SK-N-SH (cell line): ENCODE data around the gene AKAP10. TPM values are rescaled to one million over a fixed set of nuclear protein-coding genes. Genes with fewer than 3 reads are reported as not detected.
A peak's percentile ranks its signal among the peaks of the same experiment; 100 is the strongest.

Experiments
- CTCF ChIA-PET: fragments of 300-600, 350-600 bp; formaldehyde crosslinking; extraction: SDS; loops from one replicate; lab custom pipeline; 2021; lab: Yijun Ruan, JAX
- POLR2A ChIA-PET: fragments of 350-600 bp; sonication (Branson Sonifier 250); formaldehyde crosslinking; extraction: SDS; loops from one replicate; lab custom pipeline; 2020; ENCODE audit warnings: antibody characterized with exemption, inconsistent platforms; lab: Yijun Ruan, JAX
- DNase-seq: peaks from one replicate; pipeline ENCODE4 v3.0.0; 2012
- H2AFZ ChIP-seq: fragments of 200-600 bp; sonication (generic); 2 replicates; pipeline ENCODE4 v1.8.1; 2016; ENCODE audit warnings: antibody characterized with exemption, mild to moderate bottlenecking, low read depth
- H3F3A ChIP-seq: fragments of 200-600 bp; sonication (generic); replicated peaks from 2 replicates; pipeline ENCODE3; 2016; ENCODE audit warnings: antibody characterized with exemption, mild to moderate bottlenecking; ENCODE audit not compliant: insufficient read depth
- H3K27ac ChIP-seq, 2 experiments: fragments of 200-500 bp in 1 of 2; fragments of 200-600 bp in 1 of 2; sonication (Bioruptor generic) in 1 of 2; sonication (generic), shearing (Covaris generic) in 1 of 2; 2 replicates each; pipeline versions ENCODE4 v1.5.1 to v1.6.1; 2014 to 2016; ENCODE audit warnings: low read depth in 2 of 2, inconsistent platforms in 1 of 2, low read length in 1 of 2, mild to moderate bottlenecking in 1 of 2, mixed read lengths in 1 of 2
- H3K27me3 ChIP-seq: fragments of 200-600 bp; sonication (generic), shearing (Covaris generic); 2 replicates; pipeline ENCODE4 v1.6.1; 2016; ENCODE audit warnings: mixed run types; ENCODE audit not compliant: insufficient read depth
- H3K36me3 ChIP-seq, 2 experiments: fragments of 200-500 bp in 1 of 2; fragments of 200-600 bp in 1 of 2; sonication (Bioruptor generic) in 1 of 2; sonication (generic) in 1 of 2; replicated peaks in 1 of 2; 2 replicates each; pipeline versions ENCODE3 to v1.5.1; 2014 to 2016; ENCODE audit warnings: low read length in 1 of 2, mild to moderate bottlenecking in 1 of 2; ENCODE audit not compliant: insufficient read depth in 2 of 2, control insufficient read depth in 1 of 2
- H3K4me1 ChIP-seq, 2 experiments: fragments of 200-500 bp in 1 of 2; fragments of 200-600 bp in 1 of 2; sonication (Bioruptor generic) in 1 of 2; sonication (generic), shearing (Covaris generic) in 1 of 2; 2 replicates each; pipeline versions ENCODE4 v1.5.1 to v1.6.1; 2014 to 2016; ENCODE audit warnings: low read depth in 1 of 2, low read length in 1 of 2, mixed run types in 1 of 2; ENCODE audit not compliant: insufficient read depth in 2 of 2, control insufficient read depth in 1 of 2
- H3K4me2 ChIP-seq: fragments of 200-600 bp; sonication (generic), shearing (Covaris generic); 2 replicates; pipeline ENCODE4 v1.6.1; 2017; ENCODE audit warnings: mixed run types
- H3K4me3 ChIP-seq, 2 experiments: fragments of 200-500 bp in 1 of 2; fragments of 200-600 bp in 1 of 2; sonication (Bioruptor generic) in 1 of 2; sonication (generic), shearing (Covaris generic) in 1 of 2; 2 replicates each; pipeline versions ENCODE4 v1.5.1 to v1.8.1; 2014 to 2016; ENCODE audit warnings: low read depth in 2 of 2, inconsistent platforms in 1 of 2, low read length in 1 of 2, mild to moderate bottlenecking in 1 of 2, mixed read lengths in 1 of 2, moderate library complexity in 1 of 2
- H3K79me2 ChIP-seq: fragments of 200-600 bp; sonication (generic); 2 replicates; pipeline ENCODE4 v1.8.1; 2017; ENCODE audit warnings: mild to moderate bottlenecking; ENCODE audit not compliant: insufficient read depth
- H3K9ac ChIP-seq: fragments of 200-600 bp; sonication (generic); 2 replicates; pipeline ENCODE4 v1.6.1; 2017; ENCODE audit warnings: mixed run types
- H3K9me2 ChIP-seq: fragments of 200-600 bp; sonication (generic); 2 replicates; pipeline ENCODE4 v1.6.1; 2017; ENCODE audit warnings: mixed run types
- H3K9me3 ChIP-seq: fragments of 200-600 bp; sonication (generic); 2 replicates; pipeline ENCODE4 v1.6.1; 2017; ENCODE audit warnings: mixed run types, mild to moderate bottlenecking, moderate library complexity
- H4K20me1 ChIP-seq: fragments of 200-600 bp; sonication (generic); 2 replicates; pipeline ENCODE4 v1.6.1; 2017; ENCODE audit warnings: mild to moderate bottlenecking, mixed run types; ENCODE audit not compliant: insufficient read depth
- FOXM1 ChIP-seq: IDR thresholded peaks from 2 replicates; pipeline ENCODE4 v1.4.0; 2012; ENCODE audit warnings: low read depth, mild to moderate bottlenecking
- GABPA ChIP-seq: IDR thresholded peaks from 2 replicates; pipeline ENCODE4 v1.4.0; 2012; ENCODE audit warnings: low read depth, mild to moderate bottlenecking
- IRF3 ChIP-seq: fragments of 150-350 bp; IDR thresholded peaks from 2 replicates; pipeline ENCODE4 v1.6.1; 2016; ENCODE audit warnings: mild to moderate bottlenecking, low read depth, low read length
- MAX ChIP-seq: IDR thresholded peaks from 2 replicates; pipeline ENCODE4 v1.4.0; 2012; ENCODE audit warnings: low read depth
- MXI1 ChIP-seq: IDR thresholded peaks from 2 replicates; pipeline ENCODE4 v1.6.1; 2012; ENCODE audit warnings: mild to moderate bottlenecking, low read depth, low read length, improper control_type of control experiment
- NFIC ChIP-seq: IDR thresholded peaks from 2 replicates; pipeline ENCODE4 v1.4.0; 2012; ENCODE audit warnings: borderline replicate concordance
- NRF1 ChIP-seq: IDR thresholded peaks from 2 replicates; pipeline ENCODE4 v1.6.1; 2012; ENCODE audit warnings: low read depth, mild to moderate bottlenecking, low read length
- PBX3 ChIP-seq: IDR thresholded peaks from 2 replicates; pipeline ENCODE4; 2012
- POLR2AphosphoS5 ChIP-seq: IDR thresholded peaks from 2 replicates; pipeline ENCODE4 v1.6.1; 2012; ENCODE audit warnings: low read depth, low read length
- RAD21 ChIP-seq: IDR thresholded peaks from 2 replicates; pipeline ENCODE4 v1.6.1; 2012; ENCODE audit warnings: mild to moderate bottlenecking, low read length
- REST ChIP-seq: IDR thresholded peaks from 2 replicates; pipeline ENCODE4 v1.6.1; 2012; ENCODE audit warnings: mild to moderate bottlenecking, low read depth, low read length, moderate library complexity
- RFX5 ChIP-seq: IDR thresholded peaks from 2 replicates; pipeline ENCODE4 v1.6.1; 2012; ENCODE audit warnings: mild to moderate bottlenecking, improper control_type of control experiment, low read length
- RXRA ChIP-seq: IDR thresholded peaks from 2 replicates; pipeline ENCODE4 v1.4.0; 2012; ENCODE audit warnings: low read depth, mild to moderate bottlenecking, borderline replicate concordance
- TCF12 ChIP-seq: IDR thresholded peaks from 2 replicates; pipeline ENCODE4 v1.4.0; 2012
- TEAD4 ChIP-seq: IDR thresholded peaks from 2 replicates; pipeline ENCODE4 v1.4.0; 2012; ENCODE audit warnings: mild to moderate bottlenecking, borderline replicate concordance; ENCODE audit not compliant: insufficient read depth
- USF1 ChIP-seq: IDR thresholded peaks from 2 replicates; pipeline ENCODE4 v1.4.0; 2012; ENCODE audit warnings: low read depth, borderline replicate concordance
- ZBTB33 ChIP-seq: IDR thresholded peaks from 2 replicates; pipeline ENCODE4 v1.4.0; 2012; ENCODE audit warnings: low read depth, borderline replicate concordance
- WGBS: methylation state at CpG from one replicate; pipeline ENCODE4 v1.1.6; 2017; ENCODE audit warnings: low lambda C conversion rate; 5-methylcytosine and 5-hydroxymethylcytosine counted together
- polyA plus RNA-seq, 3 experiments: library from polyadenylated mRNA; depleted of rRNA; stranded (reverse); fragments of >200 nt; gene quantifications; 2 replicates each; pipeline ENCODE4 v1.2.3, GENCODE V29; 2012

The AKAP10 gene
- polyA plus RNA-seq, 1 of the 3 experiments (the other 2 are of a cell fraction), result 12.7 TPM

- Histone ChIP-seq H3K4me1 (peaks cover 8 to 28% of the 10 kb centered on the region in 2 experiments), H3K27me3 (no peaks in the 10 kb centered on the region), H3K27ac (no peak overlapping the region), H3K36me3 (peaks cover 41 to 47% of the 10 kb centered on the region in 2 experiments), H3K4me2 (no peak overlapping the region), H3K79me2 (peaks cover 71% of the 10 kb centered on the region), H3K9me2 (no peaks in the 10 kb centered on the region), H2AFZ (no peak overlapping the region), H3K9me3 (no peaks in the 10 kb centered on the region), H3F3A (peaks cover 6% of the 10 kb centered on the region), H3K9ac (no peak overlapping the region), H4K20me1 (peaks cover 20% of the 10 kb centered on the region)
- 93% methylated on average over 5 of the region's 5 CpGs for WGBS
- DNase-seq, result no peak
- TF ChIP-seq NFIC, result no peak
- no peak for TF ChIP-seq GABPA
- TF ChIP-seq FOXM1, result no peak
- TF ChIP-seq NRF1, result no peak
- TF ChIP-seq, all 33 proteins: peak for 0
- H3K4me3 ChIP-seq, result no peak overlapping the region
- CTCF ChIA-PET, result interaction anchor here (0.5 kb wide), 1 partner anchor 139 kb away, joined by 3 read pairs; no protein-coding TSS in a partner anchor
- POLR2A ChIA-PET, result interaction anchor here (1.1 kb wide), 1 partner anchor 18 kb away, joined by 3 read pairs; no protein-coding TSS in a partner anchor
Measured at GRCh38 chr17:19943026-19943425, 34.6 kb downstream of the AKAP10 start.

- Histone ChIP-seq H3K79me2 (peaks cover 58% of the 10 kb centered on the region), H3K27me3 (no peaks in the 10 kb centered on the region), H3K27ac (peak overlapping the region; percentile 61 to 76; a peak in 3 of 4 replicates), H3K9me2 (no peaks in the 10 kb centered on the region), H3K36me3 (peaks cover 37 to 48% of the 10 kb centered on the region in 2 experiments), H2AFZ (no peak overlapping the region), H3K4me3 (no peak overlapping the region), H4K20me1 (peaks cover 18% of the 10 kb centered on the region), H3K9me3 (no peaks in the 10 kb centered on the region), H3F3A (peaks cover 6% of the 10 kb centered on the region), H3K4me2 (peak overlapping the region; percentile 31), H3K9ac (no peak overlapping the region), H3K4me1 (peaks cover 8 to 28% of the 10 kb centered on the region in 2 experiments)
- WGBS, result 25% methylated on average over 4 of the region's 4 CpGs
- DNase-seq, result no peak
- ChIA-PET POLR2A (no interaction called here), CTCF (no interaction called here)
- TF ChIP-seq RAD21 (no peak), REST (no peak), USF1 (no peak), ZBTB33 (no peak), IRF3 (no peak), MXI1 (no peak), PBX3 (peak; percentile 63), RXRA (no peak), TEAD4 (0 out of 2 replicates have a peak, but pooled peaks have one; percentile 24), TCF12 (peak; percentile 57; the same call in 1 of the 2 replicates), RFX5 (no peak), POLR2AphosphoS5 (no peak), MAX (no peak; the same call in 1 of the 2 replicates), NFIC (peak; percentile 70; the same call in 1 of the 2 replicates)
Measured at GRCh38 chr17:19940722-19941464, 36.7 kb downstream of the AKAP10 start.
